Kidney epithelial cell (primary cell): ENCODE measurements around the gene EIF2AK3. TPM values are rescaled to one million over a fixed set of nuclear protein-coding genes. Genes with fewer than 3 reads are reported as not detected.

Experiments
- DNase-seq: peaks from one replicate; pipeline ENCODE4 v3.0.0-alpha.2; 2010; ENCODE audit warnings: low read depth
- H3K27me3 ChIP-seq: 2 replicates; pipeline ENCODE4 v1.6.0; 2011; ENCODE audit warnings: low read length; ENCODE audit not compliant: control insufficient read depth, insufficient read depth
- H3K36me3 ChIP-seq: 2 replicates; pipeline ENCODE4 v1.5.1; 2011; ENCODE audit warnings: low read length; ENCODE audit not compliant: control insufficient read depth, insufficient read depth
- H3K4me3 ChIP-seq: 2 replicates; pipeline ENCODE4 v1.5.1; 2011; ENCODE audit warnings: low read depth, mild to moderate bottlenecking, control low read depth, low read length
- total RNA-seq: library from RNA; depleted of rRNA; stranded (reverse); fragments of >200 nt; gene quantifications from 2 replicates; pipeline ENCODE4 v1.2.3, GENCODE V29; 2015
- TF ChIP-seq, protein P1 (sequence below): IDR thresholded peaks from 2 replicates; pipeline ENCODE4 v1.5.1; 2011; ENCODE audit warnings: mild to moderate bottlenecking, moderate library complexity, low read length, control low read depth, inconsistent platforms; ENCODE audit not compliant: insufficient read depth, poor library complexity, severe bottlenecking

EIF2AK3 gene
- total RNA-seq, 1 donor from 2014 or later: 11.9 TPM

- DNase-seq: no peak
- Histone ChIP-seq H3K4me3 (no peak overlapping the region), H3K36me3 (no peaks in the 10 kb centered on the region), H3K27me3 (no peaks in the 10 kb centered on the region)
- TF ChIP-seq, protein P1, sequence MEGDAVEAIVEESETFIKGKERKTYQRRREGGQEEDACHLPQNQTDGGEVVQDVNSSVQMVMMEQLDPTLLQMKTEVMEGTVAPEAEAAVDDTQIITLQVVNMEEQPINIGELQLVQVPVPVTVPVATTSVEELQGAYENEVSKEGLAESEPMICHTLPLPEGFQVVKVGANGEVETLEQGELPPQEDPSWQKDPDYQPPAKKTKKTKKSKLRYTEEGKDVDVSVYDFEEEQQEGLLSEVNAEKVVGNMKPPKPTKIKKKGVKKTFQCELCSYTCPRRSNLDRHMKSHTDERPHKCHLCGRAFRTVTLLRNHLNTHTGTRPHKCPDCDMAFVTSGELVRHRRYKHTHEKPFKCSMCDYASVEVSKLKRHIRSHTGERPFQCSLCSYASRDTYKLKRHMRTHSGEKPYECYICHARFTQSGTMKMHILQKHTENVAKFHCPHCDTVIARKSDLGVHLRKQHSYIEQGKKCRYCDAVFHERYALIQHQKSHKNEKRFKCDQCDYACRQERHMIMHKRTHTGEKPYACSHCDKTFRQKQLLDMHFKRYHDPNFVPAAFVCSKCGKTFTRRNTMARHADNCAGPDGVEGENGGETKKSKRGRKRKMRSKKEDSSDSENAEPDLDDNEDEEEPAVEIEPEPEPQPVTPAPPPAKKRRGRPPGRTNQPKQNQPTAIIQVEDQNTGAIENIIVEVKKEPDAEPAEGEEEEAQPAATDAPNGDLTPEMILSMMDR: no peak
Measured at GRCh38 chr2:88601286-88601685, 26.0 kb downstream of the EIF2AK3 start.

GRCh38 chr2:88600038-88600465 lies 27.2 kb downstream of the EIF2AK3 start:
- Histone ChIP-seq H3K27me3 (no peaks in the 10 kb centered on the region), H3K4me3 (no peak overlapping the region), H3K36me3 (no peaks in the 10 kb centered on the region)
- DNase-seq: peak; percentile 99
- TF ChIP-seq, protein P1: no peak

- Histone ChIP-seq H3K4me3 (no peak overlapping the region), H3K36me3 (no peaks in the 10 kb centered on the region), H3K27me3 (no peaks in the 10 kb centered on the region)
- DNase-seq: no peak
- TF ChIP-seq, protein P1: no peak
Measured at GRCh38 chr2:88599527-88599926, 27.7 kb downstream of the EIF2AK3 start.

DNA sequence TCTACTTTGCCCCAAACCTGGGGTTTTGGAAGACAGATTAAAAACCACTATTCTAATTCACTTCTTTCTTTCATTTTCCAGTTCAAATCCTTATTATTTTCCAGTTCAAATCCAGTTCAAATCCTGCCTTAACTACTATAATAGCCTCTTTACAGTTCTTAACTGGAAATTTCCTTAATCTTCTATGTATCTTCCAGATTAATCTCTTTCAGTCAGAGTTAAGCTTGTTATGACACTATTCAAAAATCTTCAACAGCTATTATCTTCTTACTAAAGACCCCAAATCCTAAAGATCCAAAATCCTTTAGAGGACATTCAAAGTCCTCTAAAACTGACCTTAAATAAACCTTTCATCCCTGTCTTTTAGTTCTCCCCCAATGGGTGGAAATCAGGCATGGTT lies 30.1 kb downstream of the EIF2AK3 start:
- TF ChIP-seq, protein P1: no peak
- no peak for DNase-seq
- Histone ChIP-seq H3K4me3 (no peak overlapping the region), H3K27me3 (no peaks in the 10 kb centered on the region), H3K36me3 (no peaks in the 10 kb centered on the region)

DNA sequence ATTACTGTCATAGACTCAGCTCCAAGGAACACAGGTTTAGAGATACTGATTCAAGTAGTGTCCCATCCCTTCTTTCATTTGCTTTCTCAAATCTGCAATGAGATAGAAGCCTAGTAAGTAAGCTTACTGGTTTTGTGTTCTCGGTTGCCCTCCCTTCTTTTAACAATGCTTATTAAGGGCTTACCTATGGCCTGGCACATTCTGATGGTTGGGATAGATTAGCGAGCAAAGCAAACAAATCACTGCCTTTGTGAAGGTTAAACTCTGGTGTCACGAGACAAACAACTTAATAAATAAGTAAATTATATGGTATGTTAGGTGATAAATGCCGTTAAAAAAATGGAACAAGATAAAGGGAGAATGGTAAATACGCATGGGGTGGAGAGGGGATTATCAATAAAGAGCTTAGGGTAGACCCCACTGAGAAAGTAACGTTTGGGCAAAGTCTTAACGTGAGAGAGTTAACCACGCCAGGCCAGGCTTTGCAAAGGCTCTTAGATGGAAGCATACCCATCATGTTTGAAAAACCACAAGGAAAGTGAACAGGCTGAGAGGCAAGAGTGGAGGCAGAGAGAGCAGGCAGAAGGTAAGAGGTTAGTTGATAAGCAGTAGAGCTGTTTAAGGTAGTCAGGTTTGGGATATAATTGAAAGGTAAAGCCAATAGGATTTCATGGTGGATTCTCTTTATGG lies 31.0 kb downstream of the EIF2AK3 start:
- Histone ChIP-seq H3K36me3 (no peaks in the 10 kb centered on the region), H3K27me3 (no peaks in the 10 kb centered on the region), H3K4me3 (no peak overlapping the region)
- DNase-seq: no peak
- TF ChIP-seq, protein P1: no peak

GRCh38 chr2:88591698-88592097 lies 35.6 kb downstream of the EIF2AK3 start:
- Histone ChIP-seq H3K4me3 (no peak overlapping the region), H3K36me3 (no peaks in the 10 kb centered on the region), H3K27me3 (no peaks in the 10 kb centered on the region)
- TF ChIP-seq, protein P1: no peak
- DNase-seq: no peak
